Prostate gland (tissue), 2 donors: ENCODE results near the gene AUTS2.

Experiments
- CTCF ChIP-seq, 4 experiments: fragments of 200-600 bp in 2 of 4; fragments of 450-650 bp in 2 of 4; sonication (generic) in 2 of 4; IDR thresholded peaks; 1 replicate in 3 of 4; 2 replicates in 1 of 4; pipeline ENCODE4 v1.5.1; 2016 to 2019; ENCODE audit warnings: antibody characterized with exemption in 4 of 4, mild to moderate bottlenecking in 2 of 4, moderate library complexity in 2 of 4
- POLR2A ChIP-seq: fragments of 450-650 bp; IDR thresholded peaks from one replicate; pipeline ENCODE4 v1.6.1; 2016; ENCODE audit warnings: antibody characterized with exemption, mild to moderate bottlenecking
- POLR2AphosphoS5 ChIP-seq: sonication (generic); formaldehyde crosslinking; IDR thresholded peaks from one replicate; pipeline ENCODE4 v1.6.1; 2017; ENCODE audit warnings: antibody characterized with exemption

GRCh38 chr7:70583965-70584883, 985.9 kb downstream of the AUTS2 start:
- TF ChIP-seq POLR2AphosphoS5 (no peak), POLR2A (no peak), CTCF (IDR thresholded peaks at IDR 0.05) (no peak)
